Mesothelial cell of epicardium (in vitro differentiated cells): ENCODE data around the gene SLC6A8. TPM values are rescaled to one million over a fixed set of nuclear protein-coding genes. Genes with fewer than 3 reads are reported as not detected.

Experiments used
- DNase-seq, 2 experiments: peaks; one replicate each; pipeline ENCODE4 v3.0.0; 2021; ENCODE audit warnings: low spot score in 2 of 2; ENCODE audit not compliant: unreplicated experiment in 2 of 2
- H3K27ac Mint-ChIP-seq: 2 replicates; pipeline ENCODE4 v1.8.0; 2021; ENCODE audit warnings: mixed read lengths
- H3K27me3 Mint-ChIP-seq: 2 replicates; pipeline ENCODE4 v1.8.0; 2021; ENCODE audit warnings: low read depth, mixed read lengths
- H3K36me3 Mint-ChIP-seq: 2 replicates; pipeline ENCODE4 v1.8.0; 2021; ENCODE audit warnings: mixed read lengths
- H3K4me1 Mint-ChIP-seq: 2 replicates; pipeline ENCODE4 v1.8.0; 2021; ENCODE audit warnings: mixed read lengths
- H3K4me3 Mint-ChIP-seq: 2 replicates; pipeline ENCODE4 v1.8.0; 2021; ENCODE audit warnings: mild to moderate bottlenecking, moderate library complexity, mixed read lengths
- H3K9me3 Mint-ChIP-seq: 2 replicates; pipeline ENCODE4 v1.8.0; 2021; ENCODE audit warnings: mixed read lengths
- CTCF ChIP-seq: fragments of 200-600 bp; sonication (generic); IDR thresholded peaks from one replicate; pipeline ENCODE4 v1.5.0; 2021; ENCODE audit warnings: antibody characterized with exemption; ENCODE audit not compliant: unreplicated experiment
- total RNA-seq: library from RNA; stranded (reverse); gene quantifications from 3 replicates; pipeline ENCODE4 v1.2.1, GENCODE V29; 2021

Gene SLC6A8
- total RNA-seq, 1 donor from 2014 or later: 65.6 TPM

GRCh38 chrX:153719238-153719637 is 31.5 kb downstream of the SLC6A8 start:
- H3K36me3 Mint-ChIP-seq: peaks cover 13% of the 10 kb centered on the region
- H3K27ac Mint-ChIP-seq: no peak overlapping the region
- no peak for TF ChIP-seq CTCF
- DNase-seq: no peak
- peaks cover 6% of the 10 kb centered on the region for H3K4me1 Mint-ChIP-seq
- peaks cover 6% of the 10 kb centered on the region for H3K9me3 Mint-ChIP-seq
- no peak overlapping the region for H3K4me3 Mint-ChIP-seq
- H3K27me3 Mint-ChIP-seq: no peaks in the 10 kb centered on the region

- DNase-seq: no peak
- peaks cover 6% of the 10 kb centered on the region for H3K4me1 Mint-ChIP-seq
- no peaks in the 10 kb centered on the region for H3K27me3 Mint-ChIP-seq
- H3K36me3 Mint-ChIP-seq: peaks cover 13% of the 10 kb centered on the region
- H3K27ac Mint-ChIP-seq: no peak overlapping the region
- peaks cover 6% of the 10 kb centered on the region for H3K9me3 Mint-ChIP-seq
- no peak overlapping the region for H3K4me3 Mint-ChIP-seq
- TF ChIP-seq CTCF: no peak
Observed at GRCh38 chrX:153719701-153720100, 32.0 kb downstream of the SLC6A8 start.

GRCh38 chrX:153722704-153723350 is 35.1 kb downstream of the SLC6A8 start:
- peaks cover 7% of the 10 kb centered on the region for H3K36me3 Mint-ChIP-seq
- no peaks in the 10 kb centered on the region for H3K27me3 Mint-ChIP-seq
- H3K4me1 Mint-ChIP-seq: peaks cover 18% of the 10 kb centered on the region
- H3K27ac Mint-ChIP-seq: peak overlapping the region; percentile 91
- DNase-seq: no peak
- peak overlapping the region; percentile 79 for H3K4me3 Mint-ChIP-seq
- peaks cover 3% of the 10 kb centered on the region for H3K9me3 Mint-ChIP-seq
- TF ChIP-seq CTCF: no peak

- H3K4me3 Mint-ChIP-seq: peak overlapping the region; percentile 79
- DNase-seq: peak in 1 of 2 experiments; percentile 59
- peaks cover 7% of the 10 kb centered on the region for H3K36me3 Mint-ChIP-seq
- peaks cover 3% of the 10 kb centered on the region for H3K9me3 Mint-ChIP-seq
- peak overlapping the region; percentile 93 for H3K27ac Mint-ChIP-seq
- H3K4me1 Mint-ChIP-seq: peaks cover 18% of the 10 kb centered on the region
- TF ChIP-seq CTCF: no peak
- no peaks in the 10 kb centered on the region for H3K27me3 Mint-ChIP-seq
Observed at GRCh38 chrX:153723351-153724251, 35.9 kb downstream of the SLC6A8 start.

- peak; percentile 83 to 92 for DNase-seq
- no peak for TF ChIP-seq CTCF
- H3K27me3 Mint-ChIP-seq: no peaks in the 10 kb centered on the region
- peak within 1 kb of the TSS; percentile 79 for H3K4me3 Mint-ChIP-seq
- H3K36me3 Mint-ChIP-seq: peaks cover 4% of the 10 kb centered on the region
- peaks cover 18% of the 10 kb centered on the region for H3K4me1 Mint-ChIP-seq
- peak within 1 kb of the TSS; percentile 93 for H3K27ac Mint-ChIP-seq
- H3K9me3 Mint-ChIP-seq: no peaks in the 10 kb centered on the region
Observed at GRCh38 chrX:153724252-153725038, 36.7 kb downstream of the SLC6A8 start, which contains the start of the genes ABCD1 and BCAP31. Gene ABCD1 (plus strand): TSS chrX:153724856. CDS start chrX:153725267, 411 bp downstream. Gene BCAP31 (minus strand): TSS chrX:153724387. CDS start chrX:153723244, 1,143 bp downstream.
